Hepatocyte (in vitro differentiated cells): ENCODE results near the gene LYPD4.

Experiments
- EZH2 ChIP-seq: fragments of 200-600 bp; sonication (generic); IDR thresholded peaks from 2 replicates; pipeline ENCODE4 v1.6.1; 2016; ENCODE audit warnings: antibody characterized with exemption, mild to moderate bottlenecking, borderline replicate concordance
- EZH2phosphoT487 ChIP-seq: fragments of 200-600 bp; sonication (generic); IDR thresholded peaks from one replicate; pipeline ENCODE4 v1.6.1; 2018; ENCODE audit warnings: antibody characterized with exemption, mild to moderate bottlenecking, low read depth, moderate library complexity; ENCODE audit not compliant: unreplicated experiment, severe bottlenecking
- TF ChIP-seq, protein P1 (sequence below): fragments of 200-600 bp; sonication (generic); IDR thresholded peaks from 2 replicates; pipeline ENCODE4 v1.5.1; 2016; ENCODE audit warnings: antibody characterized with exemption, mild to moderate bottlenecking; ENCODE audit not compliant: poor library complexity

DNA sequence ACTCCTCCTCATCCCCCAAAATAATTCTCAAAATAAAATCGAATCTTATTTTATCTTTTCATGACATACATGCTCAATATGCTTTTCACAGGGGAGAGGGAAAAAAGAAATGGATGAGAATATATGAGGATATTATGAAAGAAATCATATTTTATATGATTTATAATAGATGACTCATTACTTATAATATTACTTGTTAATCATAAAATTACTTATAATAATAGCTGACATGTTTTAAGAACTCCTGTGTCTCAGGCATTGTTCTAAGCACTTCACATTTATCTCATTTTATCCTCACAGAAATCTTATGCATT lies 51.1 kb downstream of the LYPD4 start:
- TF ChIP-seq, protein P1, sequence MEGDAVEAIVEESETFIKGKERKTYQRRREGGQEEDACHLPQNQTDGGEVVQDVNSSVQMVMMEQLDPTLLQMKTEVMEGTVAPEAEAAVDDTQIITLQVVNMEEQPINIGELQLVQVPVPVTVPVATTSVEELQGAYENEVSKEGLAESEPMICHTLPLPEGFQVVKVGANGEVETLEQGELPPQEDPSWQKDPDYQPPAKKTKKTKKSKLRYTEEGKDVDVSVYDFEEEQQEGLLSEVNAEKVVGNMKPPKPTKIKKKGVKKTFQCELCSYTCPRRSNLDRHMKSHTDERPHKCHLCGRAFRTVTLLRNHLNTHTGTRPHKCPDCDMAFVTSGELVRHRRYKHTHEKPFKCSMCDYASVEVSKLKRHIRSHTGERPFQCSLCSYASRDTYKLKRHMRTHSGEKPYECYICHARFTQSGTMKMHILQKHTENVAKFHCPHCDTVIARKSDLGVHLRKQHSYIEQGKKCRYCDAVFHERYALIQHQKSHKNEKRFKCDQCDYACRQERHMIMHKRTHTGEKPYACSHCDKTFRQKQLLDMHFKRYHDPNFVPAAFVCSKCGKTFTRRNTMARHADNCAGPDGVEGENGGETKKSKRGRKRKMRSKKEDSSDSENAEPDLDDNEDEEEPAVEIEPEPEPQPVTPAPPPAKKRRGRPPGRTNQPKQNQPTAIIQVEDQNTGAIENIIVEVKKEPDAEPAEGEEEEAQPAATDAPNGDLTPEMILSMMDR = no peak
- TF ChIP-seq EZH2 (no peak), EZH2phosphoT487 (no peak)
